GM21723 (cell line): ENCODE results near the gene SYCP1.
"Not testable (repeated sequence)": the region's sequence is repeated elsewhere in the genome, so short reads cannot be mapped to it uniquely, and the experiment has no call there.

Experiments used
- ATAC-seq: cut with Tn5 transposase; IDR thresholded peaks from one replicate; pipeline ENCODE4 v1.9.1; 2021; ENCODE audit warnings: mild to moderate bottlenecking, moderate library complexity; ENCODE audit not compliant: unreplicated experiment

The SYCP1 gene, protein sequence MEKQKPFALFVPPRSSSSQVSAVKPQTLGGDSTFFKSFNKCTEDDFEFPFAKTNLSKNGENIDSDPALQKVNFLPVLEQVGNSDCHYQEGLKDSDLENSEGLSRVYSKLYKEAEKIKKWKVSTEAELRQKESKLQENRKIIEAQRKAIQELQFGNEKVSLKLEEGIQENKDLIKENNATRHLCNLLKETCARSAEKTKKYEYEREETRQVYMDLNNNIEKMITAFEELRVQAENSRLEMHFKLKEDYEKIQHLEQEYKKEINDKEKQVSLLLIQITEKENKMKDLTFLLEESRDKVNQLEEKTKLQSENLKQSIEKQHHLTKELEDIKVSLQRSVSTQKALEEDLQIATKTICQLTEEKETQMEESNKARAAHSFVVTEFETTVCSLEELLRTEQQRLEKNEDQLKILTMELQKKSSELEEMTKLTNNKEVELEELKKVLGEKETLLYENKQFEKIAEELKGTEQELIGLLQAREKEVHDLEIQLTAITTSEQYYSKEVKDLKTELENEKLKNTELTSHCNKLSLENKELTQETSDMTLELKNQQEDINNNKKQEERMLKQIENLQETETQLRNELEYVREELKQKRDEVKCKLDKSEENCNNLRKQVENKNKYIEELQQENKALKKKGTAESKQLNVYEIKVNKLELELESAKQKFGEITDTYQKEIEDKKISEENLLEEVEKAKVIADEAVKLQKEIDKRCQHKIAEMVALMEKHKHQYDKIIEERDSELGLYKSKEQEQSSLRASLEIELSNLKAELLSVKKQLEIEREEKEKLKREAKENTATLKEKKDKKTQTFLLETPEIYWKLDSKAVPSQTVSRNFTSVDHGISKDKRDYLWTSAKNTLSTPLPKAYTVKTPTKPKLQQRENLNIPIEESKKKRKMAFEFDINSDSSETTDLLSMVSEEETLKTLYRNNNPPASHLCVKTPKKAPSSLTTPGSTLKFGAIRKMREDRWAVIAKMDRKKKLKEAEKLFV

DNA sequence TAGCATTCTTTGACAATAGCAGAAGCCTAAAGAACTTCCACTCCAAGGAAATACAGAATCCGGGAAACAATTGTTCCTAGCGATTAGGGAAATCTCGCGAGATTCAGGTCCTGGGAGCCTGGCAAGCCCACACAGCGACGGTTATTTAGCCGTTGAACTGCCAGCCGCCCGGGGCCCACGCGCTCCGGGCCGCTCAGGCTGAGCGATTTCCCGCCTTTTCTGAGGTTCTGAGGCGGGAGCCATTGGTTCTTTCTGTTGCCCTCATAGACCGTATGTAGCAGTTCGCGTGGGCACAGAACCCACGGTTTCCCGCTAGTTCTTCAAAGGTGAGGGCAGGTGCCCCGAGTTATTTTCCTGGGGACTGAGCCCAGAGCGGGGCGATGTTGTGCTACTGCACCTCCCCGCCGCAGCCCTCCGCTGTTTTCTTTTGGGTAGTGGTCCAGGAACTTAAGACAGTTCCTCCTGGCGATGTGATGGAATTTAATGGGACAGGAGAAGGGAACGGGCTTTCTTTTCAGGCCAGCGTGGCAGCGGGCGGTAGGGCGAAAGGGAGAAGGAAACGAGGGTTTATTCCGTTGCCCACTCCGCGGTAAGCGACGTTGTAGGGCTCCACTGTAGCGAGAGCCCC lies at the start of gene SYCP1:
Gene SYCP1 (plus strand): TSS at position 171 of the 628 bp plus-strand sequence. CDS start 602 bp downstream, outside the sequence.
- ATAC-seq, result no peak

DNA sequence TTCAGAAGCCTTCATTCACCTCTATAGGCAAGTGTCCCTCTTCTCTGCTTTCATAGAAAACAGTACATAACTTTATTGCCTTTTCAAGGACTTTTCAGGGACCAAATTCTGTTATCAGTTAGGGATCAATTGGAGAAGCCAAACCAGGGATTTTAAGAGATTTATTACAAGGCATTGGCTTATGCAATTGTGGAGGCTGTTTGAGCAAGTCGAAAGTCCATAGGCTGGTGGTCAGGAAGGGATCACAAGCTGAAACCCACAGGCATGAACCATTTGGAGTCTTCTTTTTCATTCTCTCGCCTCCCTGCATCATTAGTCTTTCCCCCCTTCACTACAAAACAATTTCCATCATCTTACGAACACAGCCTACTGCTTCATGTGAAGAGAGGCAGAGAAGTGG lies 34.8 kb upstream of the SYCP1 start:
- ATAC-seq, result no peak

DNA sequence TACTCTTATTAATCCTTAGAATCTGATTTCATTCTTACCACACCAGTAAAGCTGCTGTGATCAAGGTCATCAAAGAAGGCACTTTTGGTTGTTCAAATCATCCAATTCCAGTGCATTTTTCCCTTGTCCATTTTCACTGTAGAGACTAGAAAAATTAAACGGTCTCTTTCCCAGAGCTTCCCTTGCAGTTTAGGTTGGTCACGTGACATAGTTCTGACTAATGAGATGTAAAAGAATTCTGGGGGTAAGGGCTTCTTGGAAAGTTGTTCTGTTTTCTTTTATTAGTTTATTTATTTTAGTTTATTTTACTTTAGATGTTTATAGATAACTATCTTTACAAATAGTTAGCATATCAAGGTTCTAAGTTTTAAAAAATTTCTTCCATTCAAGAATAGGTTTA lies 34.3 kb upstream of the SYCP1 start:
- ATAC-seq, result no peak

DNA sequence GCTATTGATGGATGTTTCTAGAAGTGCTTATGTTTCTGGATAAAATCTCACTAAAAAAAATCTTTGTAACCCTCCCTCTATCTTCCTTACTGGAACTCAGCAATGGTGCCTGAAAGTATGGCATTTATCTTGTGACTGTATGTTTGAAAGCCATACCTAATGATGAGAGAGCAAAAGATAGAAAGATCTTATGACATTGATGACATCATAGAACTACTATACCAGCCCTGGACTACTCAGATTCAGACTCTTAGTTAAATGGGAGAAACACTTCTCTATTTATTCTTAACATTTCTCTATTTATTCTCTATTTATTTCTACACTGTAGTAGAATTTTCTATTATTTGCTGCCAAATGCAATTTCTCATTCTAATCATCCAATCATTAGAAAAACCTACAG lies 32.7 kb upstream of the SYCP1 start:
- ATAC-seq, result no peak

DNA sequence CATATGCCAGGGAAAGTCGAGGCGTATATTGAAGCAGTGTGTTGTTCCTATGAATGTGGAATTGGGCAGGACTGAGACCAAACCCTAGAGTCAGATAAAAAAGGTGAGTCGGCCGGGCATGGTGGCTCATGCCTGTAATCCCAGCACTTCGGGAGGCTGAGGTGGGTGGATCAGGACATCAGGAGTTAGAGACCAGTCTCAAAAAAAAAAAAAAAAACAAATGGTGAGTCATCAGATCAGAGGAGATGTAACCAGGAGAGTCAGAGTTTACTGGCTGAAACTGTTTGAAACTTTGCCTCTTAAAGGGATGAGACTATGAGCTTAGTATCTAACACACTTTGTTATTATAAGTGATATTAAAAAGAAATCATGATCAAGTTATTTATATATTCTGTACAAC lies 26.4 kb upstream of the SYCP1 start:
- no peak for ATAC-seq

DNA sequence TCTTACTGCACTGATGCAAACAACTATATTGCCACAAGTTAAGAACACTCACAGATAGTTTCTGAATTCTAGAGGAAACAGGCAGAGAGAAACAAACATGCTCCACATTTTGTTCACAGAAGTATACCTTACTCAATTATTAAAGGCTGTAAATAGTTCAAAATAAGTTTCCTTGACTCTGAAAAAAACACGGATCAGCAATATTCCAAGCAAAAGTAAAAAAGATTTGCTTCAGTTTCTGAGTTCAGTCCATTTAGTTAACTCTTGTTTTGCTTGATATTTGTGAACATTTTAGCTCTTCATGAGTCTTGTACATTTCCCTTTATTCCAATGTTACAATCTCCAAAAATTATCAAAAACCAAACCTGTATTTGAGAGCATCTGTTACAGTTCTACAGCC lies 24.6 kb upstream of the SYCP1 start:
- not testable (repeated sequence) for ATAC-seq

DNA sequence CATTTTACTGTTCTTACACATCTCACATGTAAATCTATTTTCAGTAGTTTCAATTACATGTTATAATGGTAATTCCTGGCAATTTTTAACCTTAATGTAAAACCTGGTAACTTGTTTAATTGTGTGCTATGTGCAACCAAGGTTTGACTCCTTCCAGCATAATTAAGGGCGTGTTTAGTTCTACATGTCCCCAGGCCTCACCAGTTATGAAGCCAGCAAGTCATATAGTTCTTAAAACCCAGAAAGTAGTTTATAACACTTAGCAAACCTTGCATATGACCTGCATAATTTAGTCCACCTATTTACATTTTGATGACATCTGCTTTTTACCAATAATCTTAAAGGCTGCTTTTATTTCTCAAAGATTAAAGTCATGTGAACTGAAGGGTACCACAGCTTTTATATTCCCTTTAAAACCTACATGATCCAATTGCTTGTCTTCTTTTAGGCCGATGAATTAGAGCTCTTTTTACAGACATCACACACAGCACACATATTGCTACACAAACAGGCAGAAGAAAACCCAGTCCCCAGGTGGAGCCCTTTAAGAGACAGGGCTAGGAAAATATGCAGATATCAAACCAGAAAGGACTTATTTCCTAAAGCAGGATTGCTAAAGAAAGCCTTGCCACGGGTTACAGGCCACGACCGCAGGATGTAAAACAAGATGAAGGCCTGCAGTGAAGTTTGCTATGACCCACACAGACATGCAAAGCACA lies 23.2 kb upstream of the SYCP1 start:
- ATAC-seq, result no peak

DNA sequence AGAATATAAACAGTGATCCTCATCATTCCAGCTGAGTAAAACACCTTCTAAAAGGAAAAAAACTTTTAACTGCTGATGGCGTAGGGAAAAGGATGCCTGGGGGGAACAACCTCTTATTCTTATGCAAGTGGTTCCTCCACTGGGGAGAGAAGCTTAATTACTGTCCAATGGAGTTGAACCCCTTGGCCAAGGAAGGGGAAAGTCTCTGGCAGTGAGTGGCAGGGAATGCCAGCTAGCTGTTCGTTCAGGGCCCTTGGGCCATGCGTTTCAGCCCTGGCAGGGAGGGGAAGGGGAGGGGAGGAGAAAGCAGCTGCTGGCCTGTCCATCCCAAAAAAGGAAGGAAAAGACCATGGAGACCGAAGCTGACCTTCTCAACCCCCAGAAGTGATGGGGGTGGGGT lies 22.6 kb upstream of the SYCP1 start:
- no peak for ATAC-seq

DNA sequence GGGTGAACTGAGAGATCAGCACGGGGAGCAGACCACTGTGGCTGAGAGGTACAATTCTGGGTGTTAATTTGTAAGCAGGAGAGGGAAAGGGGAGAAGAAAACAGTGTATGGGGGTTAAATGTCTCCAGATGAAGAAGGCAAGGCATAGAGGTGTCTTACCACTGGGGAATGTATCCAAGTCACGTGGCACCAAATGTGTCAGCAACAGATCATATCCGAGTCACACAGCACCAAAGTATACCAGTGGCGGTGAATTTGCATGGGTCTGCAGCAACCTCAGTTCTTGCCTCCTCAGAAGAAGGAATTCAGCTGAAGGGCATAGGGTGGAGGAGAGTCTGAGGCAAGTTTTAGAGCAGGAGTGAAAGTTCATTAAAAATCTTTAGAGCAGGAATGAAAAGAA lies 21.2 kb upstream of the SYCP1 start:
- no peak for ATAC-seq

DNA sequence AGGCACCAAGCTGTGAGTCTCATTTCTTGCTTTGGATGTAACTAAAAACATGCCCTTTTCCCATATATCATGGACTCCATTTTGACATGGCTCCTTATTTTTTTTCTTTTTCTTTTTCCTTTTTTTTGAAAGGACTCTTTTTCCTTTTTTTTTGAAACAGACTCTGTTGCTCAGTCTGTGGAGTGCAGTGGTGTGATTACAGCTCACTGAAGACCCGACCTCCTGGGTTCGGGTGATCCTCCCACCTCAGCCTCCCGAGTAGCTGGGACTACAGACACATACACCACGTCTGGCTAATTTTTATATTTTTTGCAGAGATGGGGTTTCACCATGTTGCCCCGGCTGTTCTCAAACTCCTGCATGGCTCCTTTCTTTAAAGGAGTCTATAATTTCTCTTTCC lies 10.4 kb upstream of the SYCP1 start:
- ATAC-seq, result no peak

DNA sequence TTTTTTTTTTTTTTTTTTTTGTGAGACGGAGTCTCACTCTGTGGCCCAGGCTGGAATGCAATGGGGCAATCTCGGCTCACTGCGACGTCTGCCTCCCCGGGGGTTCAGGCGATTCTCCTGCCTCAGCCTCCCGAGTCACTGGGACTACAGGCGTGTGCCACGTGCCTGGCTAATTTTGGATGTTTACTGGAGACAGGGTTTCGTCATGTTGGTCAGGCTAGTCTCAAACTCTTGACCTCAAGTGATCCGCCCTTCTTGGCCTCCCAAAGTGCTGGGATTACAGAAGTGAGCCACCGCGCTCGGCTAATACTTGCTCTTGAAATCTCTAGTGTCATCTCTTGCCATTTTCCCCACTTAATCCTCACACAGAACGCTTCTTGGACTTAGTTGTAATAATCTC lies 1.1 kb upstream of the SYCP1 start:
- ATAC-seq, result no peak

DNA sequence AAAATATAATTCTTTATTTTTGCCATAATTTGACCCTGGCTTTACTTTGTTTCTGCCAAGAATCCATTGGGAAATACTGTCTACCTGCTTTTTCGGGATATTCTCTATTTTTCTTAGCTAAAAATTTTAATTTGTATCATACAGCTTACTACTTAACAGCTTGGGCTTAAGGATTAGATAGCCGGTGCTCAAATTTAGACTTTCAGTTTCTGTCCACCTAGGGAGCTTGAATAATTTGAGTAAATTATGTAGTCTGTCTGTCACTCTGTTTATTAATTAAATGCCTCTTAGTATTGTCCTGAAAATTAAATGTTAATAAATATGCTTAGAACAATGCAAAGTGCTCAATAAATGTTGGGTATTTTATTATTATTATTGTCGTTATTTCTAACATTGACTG lies 6.7 kb downstream of the SYCP1 start:
- no peak for ATAC-seq

DNA sequence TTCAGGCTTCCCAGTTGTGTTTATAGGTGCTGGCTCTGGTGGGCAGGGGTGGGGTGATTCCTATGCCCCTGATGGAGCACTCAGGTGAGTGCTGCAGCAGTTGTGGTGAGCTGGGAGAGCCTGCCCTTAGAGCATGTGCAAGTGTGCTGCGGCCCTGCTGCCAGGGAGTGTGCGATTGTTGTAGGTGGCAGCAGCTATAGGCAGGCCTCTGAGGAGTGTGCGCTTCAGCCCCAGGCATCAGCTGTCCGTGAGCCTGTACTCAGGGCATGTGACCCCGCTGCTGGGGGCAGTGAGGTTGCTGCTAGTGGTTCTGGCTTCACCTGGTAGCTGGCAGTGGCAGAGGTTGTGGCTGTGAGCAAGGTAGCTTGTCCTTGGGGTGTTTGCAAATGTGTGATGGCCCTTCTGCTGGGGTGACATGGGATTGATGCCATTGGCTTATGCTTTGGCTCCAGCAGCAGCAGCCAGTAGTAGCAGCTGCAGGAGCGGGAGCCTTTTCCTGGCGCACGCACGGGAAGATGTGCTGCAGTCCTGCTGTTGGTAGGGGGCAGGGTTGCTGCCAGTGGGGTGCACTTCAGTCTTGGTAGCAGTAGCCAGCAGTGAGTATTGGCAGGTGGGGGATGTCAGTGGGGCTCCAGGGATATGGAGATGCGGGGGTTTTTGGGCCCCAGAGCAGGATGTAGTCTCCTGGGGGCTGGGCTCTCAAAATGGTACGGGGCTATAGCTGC lies 37.7 kb downstream of the SYCP1 start:
- no peak for ATAC-seq

DNA sequence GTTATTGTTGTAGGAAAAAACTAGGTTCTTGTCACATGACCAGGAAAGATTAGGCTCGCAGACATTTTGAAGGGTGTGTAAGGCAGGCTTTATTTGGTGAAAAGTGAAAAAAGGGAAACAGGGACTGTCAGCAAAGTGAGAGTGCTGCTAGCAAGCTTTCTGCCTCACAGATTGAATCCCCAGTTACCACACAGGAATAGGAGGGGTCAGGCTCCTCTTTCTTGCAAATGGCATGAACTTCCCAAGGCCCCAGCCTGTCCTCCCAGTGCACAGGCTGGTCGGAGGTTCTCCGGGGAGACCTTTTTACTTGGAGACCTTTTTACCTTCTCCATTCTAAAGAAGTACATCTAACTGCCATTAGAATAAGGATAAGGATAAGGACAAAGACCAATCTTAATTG lies 42.1 kb downstream of the SYCP1 start:
- no peak for ATAC-seq

DNA sequence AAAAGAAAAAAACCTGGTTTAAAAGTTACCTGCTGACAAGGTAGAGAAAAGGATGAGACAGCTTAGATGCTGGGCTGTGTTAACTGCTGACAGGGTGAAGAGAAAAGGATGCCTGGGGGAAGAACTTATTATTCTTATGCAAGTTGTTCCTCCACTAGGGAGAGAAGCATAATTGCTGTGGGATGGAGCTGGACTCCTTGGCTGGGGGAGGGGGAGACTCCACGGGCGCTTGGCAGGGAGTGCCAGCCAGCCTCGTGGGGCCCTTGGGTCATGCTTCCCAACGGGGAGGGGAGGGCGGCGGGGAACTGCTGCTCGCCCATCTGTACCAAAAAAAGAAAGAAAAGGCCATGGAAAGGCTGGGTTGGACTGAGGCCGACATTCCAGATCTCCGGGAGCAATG lies 47.2 kb downstream of the SYCP1 start:
- ATAC-seq, result no peak

DNA sequence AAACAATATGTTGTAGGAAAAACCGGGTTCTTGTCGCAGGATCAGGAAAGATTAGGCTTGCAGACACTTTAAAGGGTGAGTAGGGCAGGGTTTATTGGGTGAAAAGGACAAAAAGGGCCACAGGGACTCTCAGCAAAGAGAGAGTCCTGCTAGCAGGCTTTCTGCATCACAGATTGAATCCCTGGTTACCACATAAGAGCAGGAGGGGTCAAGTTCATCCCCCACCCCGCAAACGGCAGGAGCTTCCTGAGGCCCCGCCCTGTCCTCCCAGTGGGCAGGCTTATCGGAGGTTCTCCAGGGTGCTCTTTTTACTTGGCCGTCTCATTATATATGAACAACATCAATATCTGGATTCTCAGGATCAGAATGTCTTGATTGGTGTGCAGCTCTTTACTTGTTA lies 47.7 kb downstream of the SYCP1 start:
- ATAC-seq, result no peak

DNA sequence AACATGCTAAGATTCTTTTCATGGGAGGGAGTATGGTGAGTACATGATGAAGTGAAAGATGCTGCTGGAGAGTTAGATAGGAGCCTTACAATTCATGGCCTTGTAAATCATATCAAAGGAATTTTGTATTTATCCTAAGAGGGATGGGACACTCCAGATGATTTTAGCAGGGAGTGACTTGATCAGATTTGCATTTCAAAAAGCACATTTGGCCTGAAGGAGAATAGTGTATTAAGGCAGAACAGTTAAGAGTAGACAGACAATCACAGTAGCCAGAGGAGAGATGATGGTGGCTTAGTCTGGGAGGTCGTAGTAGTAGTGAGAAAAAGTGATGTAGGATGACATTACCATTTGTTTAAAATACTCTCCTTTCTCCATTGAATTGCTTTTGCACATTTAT lies 48.8 kb downstream of the SYCP1 start:
- ATAC-seq, result no peak

DNA sequence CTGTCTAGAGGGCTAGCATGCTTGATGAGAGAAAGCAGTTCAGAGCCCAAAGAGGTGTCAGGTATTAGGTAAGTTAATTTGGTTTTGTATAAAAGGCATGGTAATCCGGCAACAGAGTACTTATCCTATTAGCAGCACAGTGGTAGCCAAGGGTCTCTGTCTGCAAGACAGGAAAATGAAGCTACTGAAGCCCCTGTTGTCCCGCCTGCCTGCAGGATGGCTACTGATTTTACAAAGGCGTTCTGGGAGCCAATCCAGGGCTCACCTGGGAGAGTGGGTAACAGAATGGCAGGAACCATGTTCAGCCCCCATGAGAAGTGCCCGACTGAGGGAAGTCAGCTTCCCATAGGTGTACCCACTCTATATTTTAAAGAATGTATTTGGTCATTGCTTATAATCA lies 61.1 kb downstream of the SYCP1 start:
- not testable (repeated sequence) for ATAC-seq

DNA sequence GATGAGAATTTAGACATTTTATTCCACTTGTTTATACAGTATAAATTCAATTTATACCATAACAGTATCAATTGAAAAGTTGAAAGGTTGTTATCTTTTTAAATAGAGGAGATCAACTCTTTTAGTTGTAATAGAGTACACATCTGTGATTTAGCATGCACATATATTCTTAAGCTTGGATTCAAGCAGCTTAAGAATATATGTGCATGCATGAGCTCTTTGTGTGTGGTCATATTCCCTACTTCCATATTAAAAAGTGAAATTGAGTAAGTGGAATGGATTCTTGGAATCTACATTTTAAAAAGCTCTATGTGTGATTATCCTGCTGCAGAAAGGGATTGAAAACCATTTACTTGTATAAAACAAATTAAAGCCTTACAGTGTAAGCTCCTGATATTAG lies 71.9 kb downstream of the SYCP1 start:
- no peak for ATAC-seq

DNA sequence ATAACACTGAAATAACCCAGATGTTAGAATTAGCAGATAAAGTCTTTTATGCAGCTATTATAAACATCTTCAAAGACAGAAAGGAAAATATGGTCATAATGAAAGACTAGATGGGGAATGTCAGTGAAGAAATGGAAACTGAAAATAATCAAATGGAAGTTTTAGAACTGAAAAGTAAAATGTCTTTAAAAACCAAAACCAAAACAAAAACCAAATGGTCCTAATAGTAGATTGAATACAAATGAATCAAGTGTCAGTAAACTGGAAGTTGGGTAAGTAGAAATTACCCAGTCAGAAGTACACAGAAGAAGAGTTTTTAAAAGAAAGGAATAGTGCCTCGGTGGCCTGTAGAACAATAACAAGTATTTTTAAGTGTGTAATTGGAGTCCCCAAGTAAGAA lies 72.7 kb downstream of the SYCP1 start:
- no peak for ATAC-seq
